IMR-90 (cell line): ENCODE results near the gene WAC. TPM values are rescaled to one million over a fixed set of nuclear protein-coding genes. Genes with fewer than 3 reads are reported as not detected.

Experiments
- ATAC-seq: fragments of 200-7000 bp; cut with Tn5 transposase; 2 replicates; pipeline ENCODE4 v1.9.1; 2020; ENCODE audit warnings: low read depth, mild to moderate bottlenecking, moderate library complexity
- BruUV-seq: library from RNA; stranded (reverse); fragments of 400-500 nt; replicated peaks from 2 replicates; lab custom pipeline; 2021; lab: Mats Ljungman, UMichigan
- CTCF ChIA-PET: fragments of 300-600 bp; formaldehyde crosslinking; extraction: SDS; loops from one replicate; lab custom pipeline; 2021; ENCODE audit warnings: antibody characterized with exemption; lab: Yijun Ruan, JAX
- POLR2A ChIA-PET: fragments of 300-600 bp; sonication (Branson Sonifier 250); formaldehyde crosslinking; loops from one replicate; lab custom pipeline; 2022; ENCODE audit warnings: antibody characterized with exemption; ENCODE audit not compliant: unreplicated experiment; lab: Charles Lee
- DNase-seq: peaks from one replicate; pipeline ENCODE4 v3.0.0; 2013
- H2AFZ ChIP-seq: replicated peaks from 2 replicates; pipeline ENCODE3; 2013; ENCODE audit warnings: low read length, mild to moderate bottlenecking; ENCODE audit not compliant: poor library complexity
- H2AK5ac ChIP-seq: 2 replicates; pipeline ENCODE4 v1.6.1; 2013; ENCODE audit warnings: low read depth, low read length, inconsistent platforms
- H2AK9ac ChIP-seq: replicated peaks from 2 replicates; pipeline ENCODE3; 2013; ENCODE audit warnings: mild to moderate bottlenecking, low read depth, low read length, moderate library complexity; ENCODE audit not compliant: poor library complexity
- H2BK120ac ChIP-seq: 2 replicates; pipeline ENCODE4 v1.6.1; 2013; ENCODE audit warnings: low read depth, low read length, inconsistent platforms
- H2BK15ac ChIP-seq: 3 replicates; pipeline ENCODE4 v1.6.1; 2013; ENCODE audit warnings: low read depth, low read length, inconsistent platforms
- H2BK20ac ChIP-seq: 2 replicates; pipeline ENCODE4 v1.6.1; 2013; ENCODE audit warnings: low read depth, mild to moderate bottlenecking, inconsistent platforms, low read length, moderate library complexity
- H2BK5ac ChIP-seq: 2 replicates; pipeline ENCODE4 v1.6.1; 2013; ENCODE audit warnings: mild to moderate bottlenecking, low read depth, low read length, inconsistent platforms; ENCODE audit not compliant: poor library complexity, severe bottlenecking
- H3K14ac ChIP-seq: replicated peaks from 2 replicates; pipeline ENCODE4 v1.6.1; 2013; ENCODE audit warnings: low read depth, low read length, inconsistent platforms
- H3K18ac ChIP-seq: 2 replicates; pipeline ENCODE4 v1.6.1; 2013; ENCODE audit warnings: low read depth, low read length, control low read depth
- H3K23ac ChIP-seq: 2 replicates; pipeline ENCODE4 v1.6.1; 2013; ENCODE audit warnings: low read depth, low read length, inconsistent platforms
- H3K27ac ChIP-seq: 2 replicates; pipeline ENCODE4 v1.5.1; 2013; ENCODE audit warnings: mild to moderate bottlenecking, control low read depth, low read length; ENCODE audit not compliant: insufficient read depth
- H3K27me3 ChIP-seq: 2 replicates; pipeline ENCODE4 v1.6.1; 2013; ENCODE audit warnings: low read length; ENCODE audit not compliant: control insufficient read depth, insufficient read depth
- H3K36me3 ChIP-seq: 2 replicates; pipeline ENCODE4 v1.6.1; 2013; ENCODE audit warnings: low read length, mixed read lengths; ENCODE audit not compliant: control insufficient read depth, insufficient read depth
- H3K4ac ChIP-seq: 2 replicates; pipeline ENCODE4 v1.6.1; 2013; ENCODE audit warnings: low read depth, low read length, inconsistent platforms
- H3K4me1 ChIP-seq: 2 replicates; pipeline ENCODE4 v1.6.1; 2013; ENCODE audit warnings: low read length, mixed read lengths; ENCODE audit not compliant: control insufficient read depth, insufficient read depth
- H3K4me2 ChIP-seq: 2 replicates; pipeline ENCODE4 v1.6.1; 2013; ENCODE audit warnings: low read depth, mild to moderate bottlenecking, control low read depth, low read length, moderate library complexity
- H3K4me3 ChIP-seq: 2 replicates; pipeline ENCODE4 v1.5.1; 2013; ENCODE audit warnings: low read depth, mild to moderate bottlenecking, control low read depth, low read length, moderate library complexity; ENCODE audit not compliant: insufficient read depth
- H3K56ac ChIP-seq: 2 replicates; pipeline ENCODE4 v1.6.1; 2013; ENCODE audit warnings: low read length, inconsistent platforms; ENCODE audit not compliant: insufficient read depth; ENCODE audit errors: extremely low read depth
- H3K79me1 ChIP-seq, 2 experiments: 2 replicates each; pipeline ENCODE4 v1.6.1; 2013; ENCODE audit warnings: low read length in 2 of 2, inconsistent platforms in 1 of 2, low read depth in 1 of 2
- H3K9ac ChIP-seq: 2 replicates; pipeline ENCODE4 v1.6.1; 2013; ENCODE audit warnings: low read depth, low read length, control low read depth
- H3K9me1 ChIP-seq: 2 replicates; pipeline ENCODE4 v1.6.1; 2013; ENCODE audit warnings: low read length, inconsistent platforms; ENCODE audit not compliant: insufficient read depth
- H3K9me3 ChIP-seq: 2 replicates; pipeline ENCODE4 v1.6.1; 2013; ENCODE audit warnings: low read length; ENCODE audit not compliant: control insufficient read depth, insufficient read depth
- H4K20me1 ChIP-seq: 2 replicates; pipeline ENCODE4 v1.6.1; 2013; ENCODE audit warnings: low read length, inconsistent platforms; ENCODE audit not compliant: insufficient read depth
- H4K5ac ChIP-seq: 2 replicates; pipeline ENCODE4 v1.6.1; 2013; ENCODE audit warnings: mild to moderate bottlenecking, low read depth, low read length, control low read depth
- H4K8ac ChIP-seq, 2 experiments: 2 replicates each; pipeline ENCODE4 v1.6.1; 2013; ENCODE audit warnings: low read depth in 2 of 2, low read length in 2 of 2, control low read depth in 1 of 2, inconsistent platforms in 1 of 2
- H4K91ac ChIP-seq: 2 replicates; pipeline ENCODE4 v1.6.1; 2013; ENCODE audit warnings: low read depth, low read length, inconsistent platforms; ENCODE audit not compliant: insufficient read depth
- BHLHE40 ChIP-seq: fragments of 150-350 bp; IDR thresholded peaks from 2 replicates; pipeline ENCODE4 v1.6.1; 2016; ENCODE audit warnings: mild to moderate bottlenecking, low read depth, low read length
- CEBPB ChIP-seq: IDR thresholded peaks from 2 replicates; pipeline ENCODE4 v1.6.1; 2012; ENCODE audit warnings: low read depth, low read length, improper control_type of control experiment
- CHD1 ChIP-seq: IDR thresholded peaks from 2 replicates; pipeline ENCODE4 v1.6.1; 2012; ENCODE audit warnings: low read depth, low read length, improper control_type of control experiment
- CTCF ChIP-seq: conservative IDR thresholded peaks from 2 replicates; pipeline ENCODE4 v1.5.1; 2012; ENCODE audit warnings: mild to moderate bottlenecking, low read depth, low read length, improper control_type of control experiment
- ELK1 ChIP-seq: fragments of 150-350 bp; IDR thresholded peaks from 2 replicates; pipeline ENCODE4 v1.6.1; 2016; ENCODE audit warnings: low read depth, mild to moderate bottlenecking, low read length, moderate library complexity, borderline replicate concordance
- FOS ChIP-seq: fragments of 150-350 bp; IDR thresholded peaks from 2 replicates; pipeline ENCODE4 v1.6.1; 2016; ENCODE audit warnings: low read depth, low read length
- MAFK ChIP-seq: IDR thresholded peaks from 2 replicates; pipeline ENCODE4 v1.6.1; 2012; ENCODE audit warnings: low read depth, low read length, improper control_type of control experiment
- MAZ ChIP-seq: IDR thresholded peaks from 2 replicates; pipeline ENCODE4 v1.6.1; 2012; ENCODE audit warnings: low read depth, mild to moderate bottlenecking, low read length, improper control_type of control experiment, moderate library complexity, borderline replicate concordance
- MXI1 ChIP-seq: IDR thresholded peaks from 2 replicates; pipeline ENCODE4 v1.6.1; 2012; ENCODE audit warnings: low read depth, mild to moderate bottlenecking, low read length, moderate library complexity, borderline replicate concordance
- NFE2L2 ChIP-seq: fragments of 150-350 bp; IDR thresholded peaks from 2 replicates; pipeline ENCODE4 v1.6.1; 2016; ENCODE audit warnings: low read depth, mild to moderate bottlenecking, low read length
- POLR2A ChIP-seq: IDR thresholded peaks from 2 replicates; pipeline ENCODE4 v1.6.1; 2012; ENCODE audit warnings: mild to moderate bottlenecking, low read depth, low read length
- RAD21 ChIP-seq: IDR thresholded peaks from 2 replicates; pipeline ENCODE4 v1.6.1; 2012; ENCODE audit warnings: low read length, improper control_type of control experiment
- RCOR1 ChIP-seq: IDR thresholded peaks from 2 replicates; pipeline ENCODE4 v1.6.1; 2012; ENCODE audit warnings: mild to moderate bottlenecking, low read length, improper control_type of control experiment; ENCODE audit not compliant: insufficient replicate concordance
- RFX5 ChIP-seq: IDR thresholded peaks from 2 replicates; pipeline ENCODE4 v1.8.0; 2012; ENCODE audit warnings: low read depth, mild to moderate bottlenecking, low read length, moderate library complexity
- SMC3 ChIP-seq: fragments of 150-350 bp; IDR thresholded peaks from 2 replicates; pipeline ENCODE4 v1.6.1; 2016; ENCODE audit warnings: low read depth, mild to moderate bottlenecking, antibody characterized with exemption, low read length, moderate library complexity
- USF2 ChIP-seq: fragments of 150-350 bp; IDR thresholded peaks from 2 replicates; pipeline ENCODE4 v1.6.1; 2017; ENCODE audit warnings: mild to moderate bottlenecking, antibody characterized with exemption, low read length, low read depth
- WGBS, 2 experiments: methylation state at CpG; one replicate each; pipeline versions ENCODE4 v1.1.5 to v1.1.7; 2013; ENCODE audit warnings: missing lambda C conversion rate in 2 of 2; ENCODE audit not compliant: insufficient read length in 1 of 2; ENCODE audit errors: extremely low coverage in 2 of 2; 5-methylcytosine and 5-hydroxymethylcytosine counted together
- dilution Hi-C: fragments of 300-500 bp; cut with HindIII; formaldehyde crosslinking; loops from one replicate; pipeline ENCODE4 v1.14.3; 2018; ENCODE audit warnings: low sequenced_read_pairs; ENCODE audit not compliant: unreplicated experiment
- in situ Hi-C: fragments of 300-500 bp; cut with MboI; formaldehyde crosslinking; loops from 3 replicates; pipeline ENCODE4 v1.14.3; 2019; ENCODE audit warnings: low sequenced_read_pairs, inconsistent platforms, mixed read lengths
- intact Hi-C: fragments of 100-400 bp; cut with micrococcal nuclease; formaldehyde crosslinking; loops from 2 replicates; pipeline ENCODE4 v1.10.0; 2022
- polyA plus RNA-seq, 3 experiments: library from polyadenylated mRNA; depleted of rRNA; stranded (reverse); fragments of >200 nt; gene quantifications; 2 replicates each; pipeline ENCODE4 v1.2.3, GENCODE V29; 2012; ENCODE audit warnings: low replicate concordance in 1 of 3
- total RNA-seq: library from RNA; depleted of rRNA; stranded (reverse); fragments of >200 nt; gene quantifications from 2 replicates; pipeline ENCODE4 v1.2.3, GENCODE V29; 2012

WAC gene
- total and polyA plus RNA-seq, 2 of the 4 experiments (the other 2 are of a cell fraction) = 39.6 to 52.2 TPM

GRCh38 chr10:28551086-28551485 lies 18.2 kb downstream of the WAC start:
- Histone ChIP-seq H2BK20ac (no peak overlapping the region), H4K8ac (no peak overlapping the region), H3K27ac (no peak overlapping the region), H3K56ac (no peak overlapping the region), H3K4me2 (no peak overlapping the region), H3K79me1 (peaks cover 4 to 37% of the 10 kb centered on the region in 2 experiments), H4K5ac (no peak overlapping the region), H3K36me3 (peaks cover 20% of the 10 kb centered on the region), H4K20me1 (peaks cover 84% of the 10 kb centered on the region), H2BK5ac (no peak overlapping the region), H3K9ac (no peak overlapping the region), H3K14ac (no peak overlapping the region), H2AK5ac (no peak overlapping the region), H3K4ac (no peak overlapping the region), H3K27me3 (no peaks in the 10 kb centered on the region), H3K9me3 (no peaks in the 10 kb centered on the region), H3K4me3 (no peak overlapping the region), H2BK15ac (no peak overlapping the region), H3K18ac (no peak overlapping the region), H3K23ac (no peak overlapping the region), H2AK9ac (no peak overlapping the region), H4K91ac (no peak overlapping the region), H3K9me1 (no peaks in the 10 kb centered on the region), H2BK120ac (no peak overlapping the region), H3K4me1 (peaks cover 4% of the 10 kb centered on the region), H2AFZ (no peak overlapping the region)
- TF ChIP-seq CEBPB (no peak), NFE2L2 (no peak), MAFK (no peak), SMC3 (no peak), BHLHE40 (no peak), CHD1 (no peak), FOS (no peak), ELK1 (no peak), RFX5 (no peak), CTCF (no peak), MAZ (no peak), MXI1 (no peak), RCOR1 (no peak), USF2 (no peak), RAD21 (no peak), POLR2A (no peak)
- intact Hi-C loops (no loop called here), in situ Hi-C loops (no loop called here), dilution Hi-C loops (no loop called here)
- no CpG with 5 or more reads among the region's 3 CpGs for WGBS, 2 experiments
- ChIA-PET POLR2A (no interaction called here), CTCF (interaction anchor here (0.6 kb wide), 1 partner anchor 28 kb away, joined by 3 read pairs; no protein-coding TSS in a partner anchor)
- BruUV-seq = no TSS peak
- no peak for ATAC-seq
- no peak for DNase-seq
